ENCODE measurements around the gene FAU.

GRCh38 chr11:65072631-65072966, 49.3 kb downstream of the FAU start:
- TF ChIP-seq REST (IDR thresholded peaks at IDR 0.05; ENCODE audit: insufficient read depth in 1 of 2, low read depth in 2 of 2, low read length in 2 of 2) (no peak), POLR2AphosphoS5 (IDR thresholded peaks at IDR 0.05; ENCODE audit: low read depth, low read length) (no peak), TAF1 (IDR thresholded peaks at IDR 0.05; ENCODE audit: borderline replicate concordance, insufficient read depth, low read length) (no peak)
